Naive B cell (primary cell): Measurements from ENCODE around the gene MPP3. TPM values are rescaled to one million over a fixed set of nuclear protein-coding genes. Genes with fewer than 3 reads are reported as not detected.

ENCODE experiments used
- ATAC-seq, 2 donors: fragments of 150-1000 bp; cut with Tn5 transposase; 2 replicates each; pipeline ENCODE4 v1.10.0; 2021; ENCODE audit warnings: low read depth in 2 of 2, mild to moderate bottlenecking in 2 of 2, moderate library complexity in 2 of 2
- DNase-seq: peaks from one replicate; pipeline ENCODE4 v3.0.0; 2022
- H3K27ac Mint-ChIP-seq, 6 donors: one replicate each; pipeline ENCODE4 v1.8.0; 2020 to 2022; ENCODE audit warnings: mild to moderate bottlenecking in 6 of 6, mixed read lengths in 6 of 6, moderate library complexity in 5 of 6, inconsistent platforms in 2 of 6
- H3K27me3 Mint-ChIP-seq, 3 donors: one replicate each; pipeline ENCODE4 v1.8.0; 2021 to 2022; ENCODE audit warnings: mixed read lengths in 3 of 3, mild to moderate bottlenecking in 1 of 3
- H3K36me3 Mint-ChIP-seq, 2 donors: one replicate each; pipeline ENCODE4 v1.8.0; 2020 to 2022; ENCODE audit warnings: mixed read lengths in 2 of 2, inconsistent platforms in 1 of 2, mild to moderate bottlenecking in 1 of 2
- H3K4me1 Mint-ChIP-seq, 3 donors: one replicate each; pipeline ENCODE4 v1.8.0; 2020 to 2022; ENCODE audit warnings: mixed read lengths in 3 of 3, inconsistent platforms in 1 of 3, mild to moderate bottlenecking in 1 of 3, moderate library complexity in 1 of 3
- H3K4me3 Mint-ChIP-seq, 8 donors: one replicate each; pipeline ENCODE4 v1.8.0; 2020 to 2022; ENCODE audit warnings: mild to moderate bottlenecking in 8 of 8, mixed read lengths in 8 of 8, moderate library complexity in 8 of 8, inconsistent platforms in 2 of 8
- H3K9me3 Mint-ChIP-seq, 7 donors: one replicate each; pipeline ENCODE4 v1.8.0; 2020 to 2022; ENCODE audit warnings: mixed read lengths in 7 of 7, mild to moderate bottlenecking in 5 of 7, inconsistent platforms in 2 of 7, moderate library complexity in 1 of 7
- polyA plus RNA-seq, 6 donors: library from polyadenylated mRNA; unstranded; fragments of 300-500 nt; fragmentation: Illumina TruSeq; gene quantifications; one replicate each; pipeline ENCODE4 v1.2.3, GENCODE V29; 2021; ENCODE audit warnings: low read depth in 6 of 6

MPP3 gene
- polyA plus RNA-seq, 6 donors from 2014 or later: not detected

DNA sequence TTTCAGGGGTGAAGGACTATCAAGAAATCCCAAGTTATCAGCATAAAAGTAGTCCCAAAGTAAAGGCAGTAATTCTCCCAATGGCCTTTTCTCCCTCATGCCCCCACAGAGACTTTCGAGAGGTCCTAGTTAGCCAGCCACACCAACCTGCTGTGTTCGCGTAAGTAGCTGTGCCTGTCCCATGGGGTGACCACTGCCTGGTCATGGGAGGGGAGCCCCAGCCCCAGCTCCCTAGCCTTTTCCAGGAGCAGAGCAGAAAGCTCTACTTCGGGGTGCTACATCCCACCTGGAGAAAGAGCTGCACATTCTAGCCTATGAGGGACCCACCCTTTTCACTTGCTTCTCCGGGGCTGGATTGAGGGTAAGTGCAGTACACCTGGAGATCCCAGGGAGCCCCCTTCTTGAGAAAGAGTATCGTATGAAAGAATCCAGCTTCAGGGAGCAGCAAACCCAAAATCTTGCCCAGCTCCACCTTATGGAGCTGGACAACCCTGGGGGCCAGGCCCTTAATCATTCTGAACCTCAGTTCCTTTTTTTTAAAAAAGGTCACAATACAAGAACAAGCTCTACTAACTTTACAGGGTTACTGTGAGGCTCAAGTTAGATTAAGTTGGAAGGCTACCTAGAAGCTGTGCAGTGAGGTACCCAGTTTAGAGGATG, 65.8 kb downstream of the MPP3 start:
- DNase-seq (no peak), ATAC-seq (no peak)
- H3K36me3 Mint-ChIP-seq: no peaks in the 10 kb centered on the region
- peaks cover 11 to 18% (median 13%) of the 10 kb centered on the region in 3 donors for H3K4me1 Mint-ChIP-seq
- H3K4me3 Mint-ChIP-seq: no peak overlapping the region
- no peaks in the 10 kb centered on the region for H3K9me3 Mint-ChIP-seq
- H3K27ac Mint-ChIP-seq: peak overlapping the region in 1 of 6 donors; percentile 12
- H3K27me3 Mint-ChIP-seq: peaks cover 0 to 4% (median 0%) of the 10 kb centered on the region in 3 donors

GRCh38 chr17:43766413-43767052, 66.4 kb downstream of the MPP3 start:
- ATAC-seq: no peak

GRCh38 chr17:43760254-43760852, 72.6 kb downstream of the MPP3 start:
- peak; percentile 74 for DNase-seq
- Mint-ChIP-seq H3K36me3 (no peaks in the 10 kb centered on the region), H3K27ac (no peak overlapping the region), H3K9me3 (no peaks in the 10 kb centered on the region), H3K27me3 (peaks cover 27 to 35% (median 29%) of the 10 kb centered on the region in 3 donors), H3K4me1 (no peaks in the 10 kb centered on the region), H3K4me3 (no peak overlapping the region)
- ATAC-seq: peak; percentile 82 to 88

More at GRCh38 chr17:43766413-43767052, 66.4 kb downstream of the MPP3 start:
- H3K9me3 Mint-ChIP-seq: no peaks in the 10 kb centered on the region
- peaks cover 0 to 4% (median 0%) of the 10 kb centered on the region in 3 donors for H3K27me3 Mint-ChIP-seq
- peak; percentile 15 for DNase-seq
- peaks cover 9 to 17% (median 10%) of the 10 kb centered on the region in 3 donors for H3K4me1 Mint-ChIP-seq
- H3K36me3 Mint-ChIP-seq: no peaks in the 10 kb centered on the region
- H3K27ac Mint-ChIP-seq: peak overlapping the region in 1 of 6 donors; percentile 13
- no peak overlapping the region for H3K4me3 Mint-ChIP-seq

DNA sequence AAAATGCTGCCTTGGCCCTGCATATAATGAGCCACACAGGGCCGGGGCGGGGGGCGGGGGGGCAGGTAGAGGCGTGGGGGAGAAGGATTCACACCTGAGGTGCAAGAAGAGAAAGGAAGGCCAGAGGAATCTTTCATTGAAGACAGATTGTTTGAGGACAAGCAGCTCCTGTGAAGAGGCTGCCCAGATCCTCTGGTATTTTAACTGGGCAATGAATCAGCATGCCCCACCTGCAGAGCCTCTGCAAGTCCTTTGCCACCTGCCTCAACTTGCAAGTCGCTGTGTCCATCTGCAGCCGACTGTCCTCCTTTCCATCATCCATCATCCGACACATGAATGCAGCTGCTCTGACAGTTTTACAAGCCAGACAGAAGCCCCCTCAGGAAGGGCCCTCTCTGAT, 73.1 kb downstream of the MPP3 start:
- DNase-seq (no peak), ATAC-seq (no peak)
- Mint-ChIP-seq H3K27me3 (peaks cover 28 to 35% (median 30%) of the 10 kb centered on the region in 3 donors), H3K9me3 (no peaks in the 10 kb centered on the region), H3K4me3 (no peak overlapping the region), H3K4me1 (no peaks in the 10 kb centered on the region), H3K27ac (peak overlapping the region in 1 of 6 donors; percentile 69), H3K36me3 (no peaks in the 10 kb centered on the region)

DNA sequence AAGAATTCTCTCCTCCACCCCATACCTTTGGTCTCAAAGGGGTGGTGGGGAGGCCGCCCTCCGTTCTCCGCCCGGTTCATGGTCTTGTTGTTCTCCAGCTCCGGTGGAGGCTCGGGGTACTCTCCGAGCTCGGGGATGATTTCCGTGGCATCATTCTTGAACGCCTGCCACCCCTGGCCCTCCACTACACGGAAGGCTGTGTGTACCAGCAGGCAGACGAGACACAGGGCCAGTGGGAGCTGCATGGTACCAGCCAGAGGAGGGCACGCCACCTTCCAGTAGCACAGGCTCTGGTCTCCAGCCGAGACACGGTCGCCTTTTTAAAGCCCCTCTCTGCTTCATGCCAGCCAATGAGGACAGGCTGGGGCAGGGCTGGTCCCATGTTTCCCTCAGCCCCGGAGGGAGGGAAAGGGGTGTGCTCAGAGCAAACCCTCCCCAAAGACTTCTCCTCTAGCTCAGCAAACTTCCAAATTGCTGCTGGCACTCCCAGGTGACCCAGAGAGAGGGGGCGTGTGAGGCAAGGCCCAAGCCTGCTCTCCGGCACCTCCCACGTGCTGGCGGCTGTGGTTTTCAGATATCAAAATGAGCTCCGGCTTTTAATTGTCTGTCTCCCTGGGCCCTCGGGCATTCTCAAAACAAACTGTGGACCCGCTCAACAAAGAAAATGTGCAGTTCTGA, 74.3 kb downstream of the MPP3 start, which contains the start of gene SOST:
TSS of gene SOST (minus strand) at position 295 of the 678 bp plus-strand sequence. CDS start at position 245, 50 bp downstream.
- DNase-seq (no peak), ATAC-seq (no peak)
- no peaks in the 10 kb centered on the region for H3K36me3 Mint-ChIP-seq
- no peak within 1 kb of the TSS for H3K4me3 Mint-ChIP-seq
- H3K27me3 Mint-ChIP-seq: peaks cover 35 to 39% (median 35%) of the 10 kb centered on the region in 3 donors
- no peak within 1 kb of the TSS for H3K27ac Mint-ChIP-seq
- no peaks in the 10 kb centered on the region for H3K4me1 Mint-ChIP-seq
- no peaks in the 10 kb centered on the region for H3K9me3 Mint-ChIP-seq

GRCh38 chr17:43758086-43758485, 74.9 kb downstream of the MPP3 start:
- Mint-ChIP-seq H3K27me3 (peaks cover 38 to 44% (median 41%) of the 10 kb centered on the region in 3 donors), H3K4me3 (no peak overlapping the region), H3K4me1 (no peaks in the 10 kb centered on the region), H3K9me3 (no peaks in the 10 kb centered on the region), H3K27ac (no peak overlapping the region), H3K36me3 (no peaks in the 10 kb centered on the region)
- DNase-seq (no peak), ATAC-seq (no peak)

GRCh38 chr17:43757171-43757660, 75.7 kb downstream of the MPP3 start:
- Mint-ChIP-seq H3K27me3 (peaks cover 43 to 53% (median 47%) of the 10 kb centered on the region in 3 donors), H3K27ac (no peak overlapping the region), H3K4me3 (no peak overlapping the region), H3K4me1 (no peaks in the 10 kb centered on the region), H3K9me3 (no peaks in the 10 kb centered on the region), H3K36me3 (no peaks in the 10 kb centered on the region)
- ATAC-seq (no peak), DNase-seq (no peak)

- Mint-ChIP-seq H3K27me3 (peaks cover 45 to 63% (median 54%) of the 10 kb centered on the region in 3 donors), H3K27ac (peak overlapping the region in 1 of 6 donors; percentile 73), H3K36me3 (no peaks in the 10 kb centered on the region), H3K4me1 (no peaks in the 10 kb centered on the region), H3K9me3 (no peaks in the 10 kb centered on the region), H3K4me3 (peak overlapping the region in 2 of 8 donors; percentile 12 to 61)
- ATAC-seq (no peak), DNase-seq (no peak)
Observed at GRCh38 chr17:43756201-43756600, 76.7 kb downstream of the MPP3 start.

GRCh38 chr17:43755389-43755875, 77.5 kb downstream of the MPP3 start:
- DNase-seq (no peak), ATAC-seq (no peak)
- Mint-ChIP-seq H3K27me3 (peaks cover 46 to 67% (median 62%) of the 10 kb centered on the region in 3 donors), H3K4me3 (no peak overlapping the region), H3K36me3 (no peaks in the 10 kb centered on the region), H3K27ac (no peak overlapping the region), H3K4me1 (peaks cover 0 to 1% (median 0%) of the 10 kb centered on the region in 3 donors), H3K9me3 (no peaks in the 10 kb centered on the region)

DNA sequence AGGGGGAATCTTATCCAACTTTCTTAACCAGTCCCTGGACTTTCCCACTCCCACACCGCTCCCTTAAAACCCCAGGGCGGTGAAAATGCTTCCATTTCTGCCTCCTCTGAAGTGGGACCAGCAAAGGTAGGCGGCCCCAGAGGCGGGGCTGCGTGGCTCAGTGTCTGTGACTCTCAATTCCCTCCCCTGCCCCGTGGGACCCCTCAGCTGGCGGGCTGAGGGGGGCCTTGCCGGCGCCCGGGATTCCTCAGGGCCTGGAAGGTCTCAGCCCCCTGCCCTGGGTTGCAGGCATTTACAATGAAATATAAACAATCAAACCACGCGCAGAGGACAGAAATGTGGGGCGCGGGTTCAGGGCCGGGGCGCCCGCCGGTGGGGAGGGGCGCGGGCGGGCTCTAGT, 78.0 kb downstream of the MPP3 start:
- peaks cover 2 to 6% (median 2%) of the 10 kb centered on the region in 3 donors for H3K4me1 Mint-ChIP-seq
- no peak for DNase-seq
- no peak overlapping the region for H3K27ac Mint-ChIP-seq
- no peak for ATAC-seq
- H3K9me3 Mint-ChIP-seq: no peaks in the 10 kb centered on the region
- H3K4me3 Mint-ChIP-seq: no peak overlapping the region
- H3K36me3 Mint-ChIP-seq: no peaks in the 10 kb centered on the region
- H3K27me3 Mint-ChIP-seq: peaks cover 42 to 72% (median 67%) of the 10 kb centered on the region in 3 donors

GRCh38 chr17:43753493-43754129, 79.3 kb downstream of the MPP3 start:
- Mint-ChIP-seq H3K4me1 (peaks cover 6 to 11% (median 10%) of the 10 kb centered on the region in 3 donors), H3K27ac (no peak overlapping the region), H3K4me3 (no peak overlapping the region), H3K36me3 (no peaks in the 10 kb centered on the region), H3K9me3 (no peaks in the 10 kb centered on the region), H3K27me3 (peaks cover 38 to 77% (median 72%) of the 10 kb centered on the region in 3 donors)
- ATAC-seq (no peak), DNase-seq (no peak)
